Endothelial cell (in vitro differentiated cells): ENCODE data around the gene H1-8. TPM values are rescaled to one million over a fixed set of nuclear protein-coding genes. Genes with fewer than 3 reads are reported as not detected.
A peak's percentile ranks its signal among the peaks of the same experiment; 100 is the strongest.

Experiments
- DNase-seq: peaks from one replicate; pipeline ENCODE4 v3.0.0; 2021; ENCODE audit warnings: low spot score
- H3K27ac Mint-ChIP-seq: one replicate; pipeline ENCODE4 v1.8.0; 2021; ENCODE audit warnings: mixed read lengths, inconsistent platforms; ENCODE audit not compliant: unreplicated experiment
- H3K27me3 Mint-ChIP-seq: one replicate; pipeline ENCODE4 v1.8.0; 2021; ENCODE audit warnings: mild to moderate bottlenecking, moderate library complexity, mixed read lengths, inconsistent platforms; ENCODE audit not compliant: unreplicated experiment
- H3K36me3 Mint-ChIP-seq: one replicate; pipeline ENCODE4 v1.8.0; 2021; ENCODE audit warnings: mild to moderate bottlenecking, low read depth, mixed read lengths, inconsistent platforms; ENCODE audit not compliant: unreplicated experiment
- H3K4me1 Mint-ChIP-seq: one replicate; pipeline ENCODE4 v1.8.0; 2021; ENCODE audit warnings: mild to moderate bottlenecking, mixed read lengths, inconsistent platforms; ENCODE audit not compliant: unreplicated experiment
- H3K4me3 Mint-ChIP-seq: one replicate; pipeline ENCODE4 v1.8.0; 2021; ENCODE audit warnings: mild to moderate bottlenecking, mixed read lengths, inconsistent platforms; ENCODE audit not compliant: unreplicated experiment
- H3K9me3 Mint-ChIP-seq: one replicate; pipeline ENCODE4 v1.8.0; 2021; ENCODE audit warnings: mixed read lengths, inconsistent platforms; ENCODE audit not compliant: unreplicated experiment
- total RNA-seq: library from RNA; stranded (reverse); fragmentation: NEBNext Ultra II Directional; extraction: Animal tissue kit (Norgen Biotek cat#: 25700); gene quantifications from one replicate; pipeline ENCODE4 v1.2.1, GENCODE V29; 2021; ENCODE audit not compliant: unreplicated experiment
- TF ChIP-seq, protein P1 (sequence below): fragments of 200-600 bp; sonication (generic); IDR thresholded peaks from one replicate; pipeline ENCODE4 v1.5.0; 2021; ENCODE audit warnings: antibody characterized with exemption; ENCODE audit not compliant: unreplicated experiment

The H1-8 gene
- total RNA-seq, 1 donor from 2014 or later: 2.7 TPM

DNA sequence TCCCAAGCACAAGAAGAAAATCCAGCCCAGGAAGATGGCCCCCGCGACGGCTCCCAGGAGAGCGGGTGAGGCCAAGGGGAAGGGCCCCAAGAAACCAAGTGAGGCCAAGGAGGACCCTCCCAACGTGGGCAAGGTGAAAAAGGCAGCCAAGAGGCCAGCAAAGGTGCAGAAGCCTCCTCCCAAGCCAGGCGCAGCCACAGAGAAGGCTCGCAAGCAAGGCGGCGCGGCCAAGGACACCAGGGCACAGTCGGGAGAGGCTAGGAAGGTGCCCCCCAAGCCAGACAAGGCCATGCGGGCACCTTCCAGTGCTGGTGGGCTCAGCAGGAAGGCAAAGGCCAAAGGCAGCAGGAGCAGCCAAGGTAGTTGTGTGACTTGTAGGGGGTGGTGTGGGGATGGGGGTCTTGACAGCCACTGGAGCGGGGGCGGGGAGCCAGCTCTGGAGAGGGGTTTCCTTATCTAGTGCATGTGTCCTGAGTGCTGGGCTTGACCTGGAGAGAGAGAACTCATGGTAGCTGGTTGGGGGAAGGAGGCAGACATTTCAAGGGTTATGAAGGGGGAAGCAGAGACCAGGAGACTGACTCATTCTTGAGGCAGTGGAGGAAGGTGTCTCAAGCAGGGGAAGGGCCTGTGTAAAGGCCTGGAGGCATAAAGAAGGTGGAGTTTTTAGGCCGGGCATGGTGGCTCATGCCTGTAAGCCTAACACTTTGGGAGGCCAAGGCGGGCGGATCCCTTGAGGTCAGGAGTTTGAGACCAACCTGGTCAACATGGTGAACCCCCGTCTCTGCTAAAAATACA is 6.2 kb downstream of the H1-8 start:
- Mint-ChIP-seq H3K4me3 (peak overlapping the region; percentile 34), H3K9me3 (no peaks in the 10 kb centered on the region), H3K36me3 (peaks cover 25% of the 10 kb centered on the region), H3K27me3 (peaks cover 50% of the 10 kb centered on the region), H3K27ac (peak overlapping the region; percentile 27), H3K4me1 (peaks cover 41% of the 10 kb centered on the region)
- TF ChIP-seq, protein P1, sequence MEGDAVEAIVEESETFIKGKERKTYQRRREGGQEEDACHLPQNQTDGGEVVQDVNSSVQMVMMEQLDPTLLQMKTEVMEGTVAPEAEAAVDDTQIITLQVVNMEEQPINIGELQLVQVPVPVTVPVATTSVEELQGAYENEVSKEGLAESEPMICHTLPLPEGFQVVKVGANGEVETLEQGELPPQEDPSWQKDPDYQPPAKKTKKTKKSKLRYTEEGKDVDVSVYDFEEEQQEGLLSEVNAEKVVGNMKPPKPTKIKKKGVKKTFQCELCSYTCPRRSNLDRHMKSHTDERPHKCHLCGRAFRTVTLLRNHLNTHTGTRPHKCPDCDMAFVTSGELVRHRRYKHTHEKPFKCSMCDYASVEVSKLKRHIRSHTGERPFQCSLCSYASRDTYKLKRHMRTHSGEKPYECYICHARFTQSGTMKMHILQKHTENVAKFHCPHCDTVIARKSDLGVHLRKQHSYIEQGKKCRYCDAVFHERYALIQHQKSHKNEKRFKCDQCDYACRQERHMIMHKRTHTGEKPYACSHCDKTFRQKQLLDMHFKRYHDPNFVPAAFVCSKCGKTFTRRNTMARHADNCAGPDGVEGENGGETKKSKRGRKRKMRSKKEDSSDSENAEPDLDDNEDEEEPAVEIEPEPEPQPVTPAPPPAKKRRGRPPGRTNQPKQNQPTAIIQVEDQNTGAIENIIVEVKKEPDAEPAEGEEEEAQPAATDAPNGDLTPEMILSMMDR: no peak
- no peak for DNase-seq

DNA sequence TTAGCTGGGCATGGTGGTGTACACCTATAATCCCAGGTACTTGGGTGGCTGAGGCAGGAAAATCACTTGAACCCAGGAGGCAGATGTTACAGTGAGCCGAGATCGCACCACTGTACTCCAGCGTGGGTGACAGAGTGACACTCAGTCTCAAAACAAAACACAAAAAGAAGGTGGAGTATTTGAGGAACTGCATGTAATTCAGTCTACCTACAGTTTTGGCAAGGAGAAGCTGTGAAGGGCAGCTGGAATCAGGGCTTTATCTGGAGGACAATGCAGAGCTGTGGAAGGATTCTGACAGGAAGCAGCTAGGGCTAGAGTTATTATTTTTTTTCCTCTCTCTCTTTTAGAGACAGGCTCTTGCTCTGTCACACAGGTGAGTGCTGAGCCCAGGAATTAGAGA is 6.8 kb downstream of the H1-8 start:
- Mint-ChIP-seq H3K4me3 (no peak overlapping the region), H3K4me1 (peaks cover 40% of the 10 kb centered on the region), H3K27me3 (peaks cover 54% of the 10 kb centered on the region), H3K9me3 (no peaks in the 10 kb centered on the region), H3K27ac (peak overlapping the region; percentile 70), H3K36me3 (peaks cover 31% of the 10 kb centered on the region)
- DNase-seq: no peak
- TF ChIP-seq, protein P1: no peak

DNA sequence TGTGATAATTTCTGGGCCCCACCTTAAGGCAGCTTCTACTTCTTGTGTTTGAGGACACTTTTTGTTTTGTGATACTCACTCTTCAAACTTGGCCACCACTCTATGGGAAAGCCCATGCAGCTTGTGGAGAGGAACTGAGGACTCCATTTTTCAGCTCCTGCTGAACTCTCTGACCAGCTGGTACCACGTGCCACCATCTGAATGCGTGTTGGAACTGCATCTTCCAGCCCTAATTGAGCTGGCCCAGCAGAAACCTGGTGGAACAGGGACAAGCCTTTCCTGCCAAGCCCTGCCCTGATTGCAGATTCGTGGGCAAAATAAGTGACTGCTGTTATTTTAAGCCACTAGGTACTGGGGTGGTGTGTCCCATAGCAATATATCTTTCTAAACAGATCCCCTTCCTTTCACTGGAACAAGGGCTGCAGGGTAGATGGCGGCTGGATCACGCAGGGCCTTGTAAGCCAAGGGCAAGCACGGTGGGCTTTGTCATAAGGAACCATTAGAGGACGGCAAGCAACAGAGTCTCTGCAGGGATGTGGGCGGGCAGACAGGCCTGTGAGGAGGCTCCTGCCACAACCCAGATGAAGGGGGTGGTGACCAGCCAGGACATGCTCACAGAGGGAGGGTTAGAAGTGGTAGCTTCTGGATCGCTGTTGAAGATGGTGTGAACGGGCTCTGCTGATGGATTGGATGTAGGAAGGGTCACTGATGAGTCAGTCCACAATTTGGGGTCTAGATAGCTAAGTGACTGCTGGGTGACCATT is 9.5 kb downstream of the H1-8 start:
- Mint-ChIP-seq H3K4me1 (peaks cover 41% of the 10 kb centered on the region), H3K27ac (peak overlapping the region; percentile 69), H3K27me3 (peaks cover 61% of the 10 kb centered on the region), H3K9me3 (no peaks in the 10 kb centered on the region), H3K36me3 (peaks cover 44% of the 10 kb centered on the region), H3K4me3 (peak overlapping the region; percentile 58)
- TF ChIP-seq, protein P1: no peak
- DNase-seq: no peak

DNA sequence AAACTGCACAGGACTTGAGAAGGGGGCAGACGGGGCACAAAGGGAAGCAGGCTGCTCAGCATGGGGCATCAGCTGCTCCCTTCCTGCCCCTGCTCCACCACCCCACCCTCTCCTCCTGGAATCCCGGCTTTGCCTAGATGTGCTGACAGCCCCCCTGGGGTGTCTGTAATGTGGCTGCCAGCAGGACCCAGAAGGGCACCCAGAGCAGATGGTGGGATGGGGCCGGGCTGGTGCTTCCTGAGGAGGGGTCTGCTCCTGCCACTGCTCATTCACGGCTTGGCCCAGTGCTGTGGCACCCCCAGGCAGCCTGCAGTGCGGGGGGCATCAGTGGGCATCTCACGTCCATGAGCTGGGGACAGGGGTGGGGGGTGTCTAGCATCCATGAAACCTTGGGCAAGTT is 10.2 kb downstream of the H1-8 start:
- DNase-seq: no peak

More for the DNA sequence above, 10.2 kb downstream of the H1-8 start:
- peaks cover 64% of the 10 kb centered on the region for H3K27me3 Mint-ChIP-seq
- no peaks in the 10 kb centered on the region for H3K9me3 Mint-ChIP-seq
- TF ChIP-seq, protein P1: no peak
- peak overlapping the region; percentile 58 for H3K4me3 Mint-ChIP-seq
- H3K36me3 Mint-ChIP-seq: peaks cover 50% of the 10 kb centered on the region
- H3K4me1 Mint-ChIP-seq: peaks cover 47% of the 10 kb centered on the region
- peak overlapping the region; percentile 69 for H3K27ac Mint-ChIP-seq
